ENCODE results near the gene CHST11.

CHST11 gene

DNA sequence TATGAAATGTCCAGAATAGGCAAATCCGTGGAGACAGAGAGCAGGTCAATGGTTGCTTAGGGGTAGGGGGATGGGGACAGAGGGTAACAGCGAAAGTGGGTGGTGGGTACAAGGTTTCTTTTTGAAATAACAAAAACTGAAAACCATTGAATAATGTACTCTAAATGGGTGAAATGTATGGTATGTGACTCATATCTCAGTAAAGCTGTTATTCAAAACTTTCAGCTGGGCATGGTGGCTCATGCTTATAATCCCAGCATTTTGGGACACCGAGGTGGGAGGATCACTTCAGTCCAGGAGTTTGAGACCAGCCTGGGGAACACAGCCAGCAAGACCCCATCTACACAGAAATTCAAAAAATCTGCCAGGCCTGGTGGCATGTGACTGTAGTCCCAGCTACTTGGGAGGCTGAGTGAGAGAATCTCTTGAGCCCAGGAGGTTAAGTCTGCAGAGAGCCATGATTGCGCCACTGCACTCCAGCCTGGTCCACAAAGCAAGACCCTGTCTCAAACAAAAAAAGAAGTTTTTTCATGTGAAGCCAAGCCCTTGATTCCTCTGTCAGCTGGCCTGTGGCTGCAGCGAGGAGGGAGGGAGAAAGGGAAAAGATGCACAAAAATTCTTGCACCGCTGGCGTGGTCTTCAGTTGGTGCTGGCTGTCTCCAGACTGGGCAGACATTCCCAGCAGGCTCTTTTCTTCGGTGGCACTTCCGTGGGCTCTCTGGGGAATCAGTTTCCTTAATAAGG, 253.1 kb downstream of the CHST11 start:
- no peak for TF ChIP-seq POLR2A (IDR thresholded peaks at IDR 0.05; ENCODE audit: low read depth, low read length)
- FAIRE-seq = no peak
- DNase-seq (ENCODE audit: insufficient read length, low spot score) = no peak

DNA sequence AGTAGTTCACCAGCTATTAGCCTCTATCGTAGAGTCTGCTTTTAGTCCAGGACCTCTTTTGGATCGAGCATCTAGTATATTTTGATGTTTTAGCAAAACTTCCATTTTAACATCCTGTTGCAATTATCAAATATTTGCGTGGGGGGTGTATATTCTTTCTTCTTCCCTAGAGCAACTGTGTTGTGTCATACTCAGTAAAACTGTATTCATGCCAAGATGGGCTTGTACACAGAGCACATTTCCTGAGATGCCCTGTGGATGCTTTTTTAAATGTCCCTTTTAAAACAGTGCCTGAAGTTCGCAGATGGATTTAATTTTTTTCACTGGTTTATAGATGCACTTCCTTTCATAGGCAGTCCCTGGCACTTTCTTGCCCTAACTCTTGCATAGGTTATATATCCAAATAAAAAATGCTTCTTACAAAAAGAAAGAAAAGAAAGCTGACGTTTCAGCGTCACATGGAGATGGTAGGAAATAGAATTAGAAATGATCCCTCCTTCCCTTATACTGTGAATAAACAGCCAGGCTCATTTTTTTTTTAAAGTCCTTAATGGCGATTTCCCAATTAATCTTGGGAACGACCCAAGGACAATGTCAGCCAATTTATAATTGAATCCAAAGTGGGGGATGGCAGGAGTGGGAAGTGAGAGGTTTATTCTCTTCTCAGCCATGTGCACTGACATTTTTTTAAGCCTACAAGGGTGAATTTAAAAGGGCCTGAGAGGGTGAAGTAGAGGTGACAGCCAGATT, 254.4 kb downstream of the CHST11 start:
- TF ChIP-seq POLR2A (IDR thresholded peaks at IDR 0.05; ENCODE audit: low read depth, low read length) = no peak
- DNase-seq (ENCODE audit: insufficient read length, low spot score) = no peak
- no peak for FAIRE-seq

DNA sequence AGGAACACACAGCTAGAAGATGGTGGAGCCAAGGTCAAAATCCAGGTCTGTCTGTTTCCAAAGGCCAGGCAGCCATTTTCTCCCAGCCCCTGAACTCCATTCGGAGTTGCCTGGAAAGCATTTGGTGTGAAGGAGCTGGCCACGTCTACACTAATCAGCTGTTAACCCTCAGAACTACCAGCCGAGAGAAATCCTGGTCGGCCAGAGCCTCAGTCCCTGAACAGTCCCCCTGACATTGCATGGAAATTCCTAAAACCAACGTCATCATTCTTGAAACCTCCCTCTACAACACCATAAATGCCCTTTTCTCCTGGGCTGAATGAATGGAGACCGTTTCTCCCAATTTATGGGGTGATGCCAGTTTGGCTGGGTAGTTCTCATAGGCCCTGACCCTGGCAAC, 255.7 kb downstream of the CHST11 start:
- FAIRE-seq (no peak), DNase-seq (ENCODE audit: insufficient read length, low spot score) (no peak)
- TF ChIP-seq POLR2A (IDR thresholded peaks at IDR 0.05; ENCODE audit: low read depth, low read length) = no peak

DNA sequence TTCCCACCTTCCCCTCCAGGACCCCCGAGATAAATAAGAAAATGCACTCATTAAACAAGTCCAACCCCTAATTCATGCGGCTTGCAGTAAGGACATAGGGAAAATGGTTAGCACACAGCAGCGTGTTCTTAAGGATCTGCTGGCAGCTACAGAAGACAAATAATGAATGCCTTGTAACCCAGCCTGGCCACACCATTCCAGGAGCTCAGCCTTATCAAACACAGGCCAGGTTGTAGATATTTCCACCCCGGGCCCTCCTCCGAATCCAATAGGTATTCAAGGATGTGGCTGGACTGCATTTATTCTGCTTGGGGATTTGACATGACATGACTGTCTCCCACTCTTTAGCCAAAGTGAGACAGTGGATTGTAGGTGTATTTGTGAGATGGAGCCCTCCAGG, 256.2 kb downstream of the CHST11 start:
- no peak for TF ChIP-seq POLR2A (IDR thresholded peaks at IDR 0.05; ENCODE audit: low read depth, low read length)
- FAIRE-seq = no peak

DNA sequence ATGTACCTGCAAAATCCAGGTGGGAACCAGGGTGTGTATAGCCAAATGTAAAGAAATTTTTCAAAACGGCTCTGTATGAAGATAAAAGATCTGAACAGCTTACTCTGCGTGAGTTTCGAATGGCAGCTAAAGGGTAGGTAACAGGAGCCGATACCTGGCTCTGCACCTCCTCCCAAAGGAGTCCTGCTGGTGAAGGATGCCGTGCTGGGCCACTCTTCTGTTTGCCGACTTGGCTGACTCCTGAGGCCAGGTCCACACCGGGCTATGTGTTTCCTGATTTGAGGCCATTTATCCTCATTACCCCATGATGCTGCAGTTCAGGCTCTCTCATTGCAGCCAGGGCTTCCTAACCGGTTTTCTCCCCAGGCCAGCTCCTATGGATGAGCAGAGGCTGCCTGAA, 256.7 kb downstream of the CHST11 start:
- TF ChIP-seq POLR2A (IDR thresholded peaks at IDR 0.05; ENCODE audit: low read depth, low read length) = no peak
- DNase-seq (ENCODE audit: insufficient read length, low spot score) = no peak
- no peak for FAIRE-seq

More for the DNA sequence above, 256.2 kb downstream of the CHST11 start:
- no peak for DNase-seq (ENCODE audit: insufficient read length, low spot score)

DNA sequence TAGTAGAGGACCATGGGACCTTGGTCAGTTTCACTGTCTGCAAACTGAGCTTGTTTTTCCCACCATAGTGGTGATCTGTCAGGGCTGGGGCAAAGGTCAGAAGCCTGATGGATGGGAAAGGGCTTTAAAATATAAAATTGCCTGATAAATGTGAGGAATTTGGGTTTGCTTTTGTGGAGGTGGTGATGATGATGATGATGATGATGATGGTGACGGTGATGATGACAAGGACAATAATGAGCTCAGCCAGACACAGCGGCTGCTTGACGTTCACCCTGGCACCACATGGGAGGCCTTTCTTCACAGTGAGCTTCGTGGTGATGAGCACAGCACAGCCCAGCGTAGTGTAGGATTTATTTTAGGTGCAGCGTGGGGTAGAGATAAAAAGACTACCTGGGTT, 257.6 kb downstream of the CHST11 start:
- FAIRE-seq (no peak), DNase-seq (ENCODE audit: insufficient read length, low spot score) (no peak)
- TF ChIP-seq POLR2A (IDR thresholded peaks at IDR 0.05; ENCODE audit: low read depth, low read length) = no peak

DNA sequence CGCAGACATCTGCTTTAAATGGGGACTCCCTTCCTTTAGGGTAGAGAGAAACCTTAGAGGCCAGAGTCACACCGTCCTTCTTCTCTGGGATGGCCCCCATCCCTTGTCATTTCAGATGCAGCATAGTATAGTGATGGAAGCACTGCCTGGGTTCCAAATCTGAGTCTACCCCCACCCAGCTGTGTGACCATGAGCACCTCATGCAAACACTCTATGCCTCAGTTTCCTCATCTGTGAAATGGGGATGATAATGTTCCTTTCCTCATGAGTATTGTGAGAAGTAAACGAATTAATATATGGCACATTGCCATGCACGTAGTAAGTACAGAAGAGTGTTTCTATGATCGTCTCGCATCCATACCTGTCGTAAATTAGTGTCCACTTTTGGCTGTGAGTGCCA, 259.4 kb downstream of the CHST11 start:
- no peak for DNase-seq (ENCODE audit: insufficient read length, low spot score)

DNA sequence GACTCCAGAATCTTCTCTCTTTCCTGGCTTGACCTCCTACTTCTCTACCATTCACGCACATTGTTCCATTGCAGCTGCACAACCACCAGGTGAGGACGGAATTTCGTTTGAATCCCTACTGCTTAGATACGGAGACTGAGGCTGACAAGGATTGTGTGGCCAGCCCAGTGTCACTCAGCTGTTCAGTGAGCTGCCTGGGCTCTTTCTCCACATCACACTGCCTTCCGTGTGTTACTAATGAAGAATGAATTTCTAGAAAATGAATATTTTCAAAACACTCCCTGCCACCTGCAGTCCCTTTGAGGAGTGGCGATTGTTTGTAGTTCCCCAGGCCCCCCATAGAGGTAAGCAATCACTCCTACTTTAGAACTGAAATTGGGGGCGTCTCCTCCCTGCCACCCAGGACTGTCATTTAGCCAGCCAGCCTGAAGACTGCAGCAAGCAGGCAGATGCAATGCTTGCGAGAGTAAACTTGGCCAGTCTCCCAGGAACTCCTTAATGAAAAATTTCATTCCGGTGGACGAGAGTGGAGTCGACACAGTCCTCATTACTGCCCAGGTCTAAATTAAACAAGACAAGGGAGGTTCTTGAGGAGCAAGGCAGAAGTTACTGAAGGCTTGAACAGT, 261.7 kb downstream of the CHST11 start:
- no peak for FAIRE-seq
- DNase-seq (ENCODE audit: insufficient read length, low spot score) = no peak
- no peak for TF ChIP-seq POLR2A (IDR thresholded peaks at IDR 0.05; ENCODE audit: low read depth, low read length)

More for the DNA sequence above, 259.4 kb downstream of the CHST11 start:
- no peak for FAIRE-seq
- no peak for TF ChIP-seq POLR2A (IDR thresholded peaks at IDR 0.05; ENCODE audit: low read depth, low read length)

DNA sequence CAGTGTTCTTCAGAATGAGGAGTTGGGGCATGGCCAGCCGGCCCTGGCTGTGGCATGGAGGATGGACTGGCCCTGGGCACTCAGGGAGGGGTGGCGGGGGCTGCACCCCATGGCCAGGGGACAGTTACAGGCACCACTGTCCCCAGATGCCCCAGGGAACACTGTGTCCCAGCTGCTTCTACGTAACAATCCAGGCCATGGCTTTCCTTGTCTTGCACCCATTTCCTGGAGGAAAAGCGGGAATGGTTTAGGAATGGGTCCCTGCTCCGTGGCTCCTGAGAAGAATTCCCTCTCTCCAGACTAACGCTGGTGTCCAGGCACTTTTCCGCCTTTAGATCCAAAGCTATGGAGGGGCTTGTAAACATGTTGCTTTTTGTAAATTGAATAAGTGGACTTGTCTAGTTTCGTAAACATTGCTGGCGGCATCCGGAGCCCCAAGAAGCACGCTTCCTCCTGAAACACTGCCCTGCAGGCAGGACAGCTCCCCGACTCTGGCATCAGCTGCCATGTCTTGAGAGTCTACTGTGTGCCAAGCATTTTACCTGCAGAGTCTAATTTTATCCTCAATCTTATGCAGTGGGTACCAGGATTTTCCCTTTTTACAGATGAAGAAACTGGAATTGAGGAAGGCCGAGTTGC, 263.1 kb downstream of the CHST11 start:
- TF ChIP-seq POLR2A (IDR thresholded peaks at IDR 0.05; ENCODE audit: low read depth, low read length) = no peak
- no peak for FAIRE-seq

DNA sequence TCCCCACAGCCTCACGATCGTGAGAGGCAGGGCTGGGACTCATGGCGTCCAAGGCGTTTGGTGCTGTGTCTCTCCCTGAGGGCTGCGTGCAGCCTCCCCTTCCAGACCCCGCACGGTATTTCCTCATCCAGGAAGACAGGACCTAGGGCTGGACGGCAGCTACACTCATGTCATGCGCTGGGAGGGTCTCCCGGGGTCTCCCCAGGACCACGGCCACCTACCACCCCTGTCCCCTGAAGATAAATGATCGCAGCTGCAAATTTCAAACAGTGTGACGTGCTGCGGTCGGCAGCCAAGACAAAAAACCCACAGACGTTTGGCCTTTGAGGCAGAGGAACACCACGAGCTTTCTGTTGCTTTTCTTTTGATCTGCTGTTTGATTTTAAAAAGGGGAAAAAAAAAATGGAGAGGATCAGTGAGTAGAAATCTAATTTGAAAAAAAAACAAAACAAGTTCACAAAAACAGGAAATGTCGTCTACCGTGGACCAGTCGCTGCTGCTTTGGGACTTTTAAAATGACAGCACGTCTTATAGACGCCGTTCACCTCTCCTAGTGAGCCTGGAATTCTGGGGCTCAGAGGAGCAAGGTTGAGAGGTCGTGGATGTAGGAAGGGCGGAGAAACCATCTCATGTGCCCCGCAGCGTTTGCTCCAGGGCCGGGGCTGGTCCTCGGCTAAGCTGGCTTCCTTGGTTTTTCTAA, 263.7 kb downstream of the CHST11 start:
- TF ChIP-seq POLR2A (IDR thresholded peaks at IDR 0.05; ENCODE audit: low read depth, low read length) = no peak
- DNase-seq (ENCODE audit: insufficient read length, low spot score) (no peak), FAIRE-seq (no peak)

More for the DNA sequence above, 263.1 kb downstream of the CHST11 start:
- DNase-seq (ENCODE audit: insufficient read length, low spot score) = no peak

DNA sequence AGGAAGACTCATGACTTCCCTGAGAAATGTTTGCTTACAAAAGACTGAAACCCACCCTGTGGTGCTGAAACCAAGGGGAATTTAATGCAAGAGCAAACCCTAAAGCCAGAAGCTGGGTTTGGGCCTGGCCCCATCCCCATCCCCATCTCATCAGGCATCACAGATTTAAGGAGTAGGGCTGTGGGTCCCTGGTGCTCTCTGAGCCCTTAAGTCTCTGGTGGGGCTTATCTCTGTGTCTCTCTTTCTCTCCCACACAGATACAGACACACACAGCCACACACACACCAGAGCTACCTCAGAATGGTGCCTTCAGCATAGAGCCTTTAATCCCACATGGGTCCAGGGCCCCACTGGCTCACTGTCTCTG, 264.3 kb downstream of the CHST11 start:
- DNase-seq (ENCODE audit: insufficient read length, low spot score) = no peak
- FAIRE-seq = no peak
- TF ChIP-seq POLR2A (IDR thresholded peaks at IDR 0.05; ENCODE audit: low read depth, low read length) = no peak

DNA sequence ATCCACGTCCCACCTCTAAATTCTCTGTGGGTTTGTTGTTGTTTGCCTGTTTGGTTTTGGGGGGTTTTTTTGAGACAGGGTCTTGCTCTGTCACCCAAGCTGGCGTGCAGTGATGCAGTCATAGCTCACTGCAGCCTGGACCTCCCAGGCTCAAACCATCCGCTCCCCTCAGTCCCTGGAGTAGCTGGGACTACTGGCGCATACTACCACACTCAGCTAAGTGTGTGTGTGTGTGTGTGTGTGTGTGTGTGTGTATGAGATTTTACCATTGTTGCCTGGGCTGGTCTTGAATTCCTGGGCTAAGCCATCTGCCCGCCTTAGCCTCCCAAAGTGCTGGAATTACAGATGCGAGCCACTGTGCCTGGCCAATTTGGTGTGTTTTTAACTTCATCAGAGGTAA, 265.2 kb downstream of the CHST11 start:
- FAIRE-seq (no peak), DNase-seq (ENCODE audit: insufficient read length, low spot score) (no peak)
- no peak for TF ChIP-seq POLR2A (IDR thresholded peaks at IDR 0.05; ENCODE audit: low read depth, low read length)
